HG02852 (cell line): ENCODE results near the gene GAREM2.

Experiments
- ATAC-seq: cut with Tn5 transposase; IDR thresholded peaks from one replicate; pipeline ENCODE4 v1.9.1; 2021; ENCODE audit warnings: mild to moderate bottlenecking, moderate library complexity; ENCODE audit not compliant: unreplicated experiment

The GAREM2 gene

DNA sequence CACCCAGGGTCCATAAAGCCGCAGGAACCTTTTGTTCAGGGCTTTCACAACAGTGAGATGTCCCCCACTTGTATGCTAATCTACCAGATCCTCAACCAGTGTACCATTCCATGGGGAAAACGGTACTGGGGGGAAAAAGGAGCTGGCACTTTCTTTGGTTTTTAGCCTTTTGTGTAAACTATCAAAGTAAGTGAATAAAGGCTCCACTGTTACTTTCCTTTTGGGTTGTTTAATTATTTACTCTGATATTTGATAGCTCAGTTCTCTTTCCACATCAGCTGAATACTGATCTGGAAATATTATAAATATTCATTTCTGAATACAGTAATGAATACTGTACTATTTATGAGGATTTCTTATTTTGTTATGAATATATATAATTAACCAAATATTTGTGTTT lies 51.2 kb downstream of the GAREM2 start:
- ATAC-seq: no peak

DNA sequence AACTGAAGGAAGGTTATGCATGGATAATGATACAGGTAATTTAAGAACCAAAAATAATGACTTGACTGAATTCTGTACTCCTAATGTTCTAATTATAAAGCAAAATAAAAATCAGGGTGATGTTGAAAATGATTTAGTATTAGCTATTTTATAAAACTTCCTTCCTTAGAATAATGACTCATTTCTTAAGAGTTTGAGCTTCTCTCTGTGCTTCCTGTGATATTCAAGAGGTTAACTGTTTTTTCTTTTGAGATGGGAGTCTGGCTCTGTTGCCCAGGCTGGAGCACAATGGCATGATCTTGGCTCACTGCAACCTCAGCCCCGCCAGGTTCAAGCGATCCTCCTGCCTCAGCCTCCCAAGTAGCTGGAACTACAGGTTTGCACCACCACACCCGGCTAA lies 56.7 kb downstream of the GAREM2 start:
- no peak for ATAC-seq

DNA sequence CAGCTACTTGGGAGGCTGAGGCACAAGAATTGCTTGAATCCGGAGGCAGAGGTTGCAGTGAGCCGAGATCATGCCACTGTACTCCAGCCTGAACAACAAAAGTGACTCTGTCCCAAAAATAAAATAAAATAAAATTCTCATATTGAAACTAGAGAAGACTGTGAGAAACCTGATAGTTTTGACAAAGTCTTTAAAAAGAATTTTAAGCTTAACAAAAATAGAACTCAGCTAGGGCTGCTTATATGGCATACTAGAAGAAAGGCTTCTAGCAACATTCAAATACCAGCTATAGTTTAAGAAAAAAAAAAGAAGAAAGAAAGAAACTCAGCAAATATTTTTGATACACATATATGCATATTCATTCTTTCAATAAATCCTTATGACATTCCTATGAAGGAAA lies 57.9 kb downstream of the GAREM2 start:
- no peak for ATAC-seq

- no peak for ATAC-seq
Measured at GRCh38 chr2:26235089-26235488, 62.2 kb downstream of the GAREM2 start.

- ATAC-seq: no peak
Measured at GRCh38 chr2:26237868-26238267, 65.0 kb downstream of the GAREM2 start.

DNA sequence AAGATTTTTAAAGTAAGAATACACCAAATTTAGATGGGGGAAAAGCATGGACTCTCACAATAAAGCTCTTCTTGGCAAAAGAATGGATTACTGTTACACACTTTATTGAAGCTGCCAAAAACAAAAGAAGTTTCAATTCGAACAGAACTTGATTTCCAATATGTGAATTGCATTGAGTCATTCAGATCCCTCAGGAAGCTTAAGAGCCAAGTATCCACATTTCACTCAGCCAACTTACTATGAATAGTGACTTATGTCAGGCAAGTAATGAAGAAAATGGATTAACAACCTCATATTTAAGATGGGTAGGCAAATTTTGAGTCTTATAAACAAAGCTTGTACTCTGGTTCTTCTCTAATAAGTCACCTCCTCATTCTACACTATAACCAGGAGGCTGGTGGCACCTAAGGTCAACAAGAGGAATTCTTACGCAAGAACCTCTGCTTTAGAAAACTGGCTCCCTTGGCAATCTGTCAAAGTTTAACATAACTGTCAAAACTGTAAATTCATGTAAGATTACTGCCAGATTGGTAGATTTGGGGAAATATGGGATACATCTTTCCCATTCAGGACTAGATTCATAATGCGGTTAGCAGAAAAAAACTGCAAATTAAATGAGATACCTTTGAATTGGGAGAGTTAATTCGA lies 65.5 kb downstream of the GAREM2 start:
- ATAC-seq: no peak
